Activated CD4-positive, alpha-beta T cell treated with anti-CD3 and anti-CD28 coated beads for 1 hour (primary cell): ENCODE measurements around the gene CTNNA3.

Experiments
- DNase-seq: peaks from one replicate; pipeline ENCODE4 v3.0.0-alpha.2; 2020

Gene CTNNA3

DNA sequence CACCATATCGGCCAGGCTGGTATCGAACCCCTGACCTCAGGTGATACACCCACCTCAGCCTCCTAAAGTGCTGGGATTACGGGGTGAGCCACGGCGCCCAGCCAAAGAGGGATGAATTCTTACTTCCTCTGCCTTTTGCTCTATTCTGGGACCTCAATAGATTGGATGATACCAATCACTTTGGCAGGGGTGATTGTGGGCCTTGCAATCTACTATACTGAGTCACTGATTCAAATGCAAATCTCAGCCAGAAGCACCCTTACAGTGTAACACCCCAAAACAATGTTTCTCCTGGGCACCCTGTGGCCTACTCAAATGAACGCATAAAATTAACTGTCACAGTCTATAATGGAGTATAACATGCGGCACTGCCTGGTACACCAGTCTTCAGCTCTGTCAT, 1366.8 kb downstream of the CTNNA3 start:
- no peak for DNase-seq

DNA sequence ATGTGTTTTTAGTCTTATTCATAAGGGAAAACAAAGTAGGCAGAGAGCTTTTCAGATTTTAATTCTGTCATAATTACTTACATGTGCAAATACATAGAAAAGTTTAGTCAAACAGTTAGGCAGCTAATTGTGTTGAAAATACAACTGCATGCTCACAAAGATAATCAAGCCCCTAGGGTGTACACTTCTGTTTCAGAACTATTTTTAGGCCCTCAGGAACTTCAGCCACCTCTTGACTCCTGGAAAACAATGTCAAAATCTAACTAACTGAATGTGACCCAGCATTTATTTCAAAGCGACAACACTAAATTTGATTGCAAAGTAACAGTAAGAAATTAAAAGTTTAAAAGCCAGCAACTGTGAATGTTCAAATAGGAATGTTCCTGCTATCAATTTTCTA, 1369.1 kb downstream of the CTNNA3 start:
- no peak for DNase-seq

DNA sequence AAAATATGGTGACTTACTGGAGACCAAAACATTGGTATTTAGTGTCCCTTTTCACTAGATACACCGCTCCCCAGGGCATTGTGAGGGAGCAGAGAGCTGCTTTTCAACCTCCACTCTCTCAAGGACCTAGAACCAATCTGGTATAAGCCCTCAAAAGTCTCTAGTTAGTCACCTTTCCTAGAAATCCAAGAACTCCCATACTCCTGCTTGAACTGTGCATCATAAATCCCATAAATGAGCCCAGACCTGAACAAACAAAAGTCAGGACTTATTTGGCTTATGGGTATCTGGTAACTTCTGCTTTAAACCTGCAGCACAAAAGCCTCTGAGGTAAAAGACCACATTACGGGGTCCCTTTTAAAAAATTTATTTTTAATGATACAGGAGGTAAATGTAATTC, 1373.2 kb downstream of the CTNNA3 start:
- no peak for DNase-seq

DNA sequence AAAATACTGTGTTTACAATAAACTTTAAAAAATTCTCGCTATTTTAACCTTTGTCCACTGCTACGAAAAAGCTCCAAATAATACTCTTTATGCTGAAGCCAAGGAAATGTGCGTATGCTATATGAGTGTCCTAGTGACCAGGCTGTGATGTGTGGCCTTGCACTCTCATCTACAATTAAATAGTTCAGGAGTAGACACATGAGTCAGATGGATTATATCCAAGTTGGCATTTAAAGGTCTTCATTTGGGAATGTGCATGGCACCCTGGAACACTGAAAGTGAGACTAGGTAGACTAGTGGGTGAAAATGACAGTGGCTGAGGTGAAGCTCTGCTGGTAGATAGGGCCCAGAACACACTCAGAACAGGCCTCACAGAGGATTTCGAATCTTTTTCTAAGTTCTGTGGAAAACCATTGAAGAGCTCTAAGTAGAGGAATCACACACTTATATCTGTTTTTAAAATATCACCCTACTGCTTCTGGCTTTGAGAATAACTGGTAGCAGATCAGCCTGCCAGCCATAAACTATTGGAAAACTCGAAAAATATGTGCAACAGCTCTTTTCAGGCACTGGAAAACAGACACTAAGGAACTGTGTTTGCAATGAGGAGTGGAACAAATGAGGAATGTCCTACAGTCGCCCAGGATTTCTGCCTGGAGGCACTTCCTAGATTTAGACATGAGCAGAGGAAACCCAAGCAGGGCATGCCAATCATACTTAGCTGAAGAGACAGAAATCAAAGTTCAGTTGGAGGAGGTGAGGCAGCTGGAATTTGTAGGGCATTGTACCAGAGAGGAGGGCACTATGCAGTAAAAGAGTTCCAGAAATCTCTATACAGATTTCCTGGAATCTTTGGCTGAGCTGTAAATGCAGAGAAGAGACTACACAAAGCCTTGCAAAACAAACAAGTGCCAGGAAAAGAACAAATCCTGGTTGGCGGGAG, 1374.0 kb downstream of the CTNNA3 start:
- no peak for DNase-seq

DNA sequence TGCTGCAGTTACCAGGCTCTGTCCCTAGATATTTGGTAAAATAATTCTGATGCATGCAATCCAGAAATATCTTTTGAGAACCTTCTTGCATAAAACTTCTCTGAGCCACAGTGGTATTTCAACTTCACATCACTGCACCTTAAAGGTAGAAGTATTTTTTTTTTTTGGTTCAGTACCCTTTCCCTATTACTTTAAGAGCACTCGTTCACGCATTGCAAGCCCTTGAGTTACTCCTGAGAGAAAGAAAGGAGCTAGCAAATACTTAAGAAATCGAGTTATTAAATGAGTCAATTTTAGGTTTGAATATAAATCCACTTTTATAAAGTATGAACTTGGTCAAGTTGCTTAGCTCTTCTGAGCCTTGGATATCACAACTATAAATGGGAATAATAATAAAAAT, 1377.2 kb downstream of the CTNNA3 start:
- no peak for DNase-seq

DNA sequence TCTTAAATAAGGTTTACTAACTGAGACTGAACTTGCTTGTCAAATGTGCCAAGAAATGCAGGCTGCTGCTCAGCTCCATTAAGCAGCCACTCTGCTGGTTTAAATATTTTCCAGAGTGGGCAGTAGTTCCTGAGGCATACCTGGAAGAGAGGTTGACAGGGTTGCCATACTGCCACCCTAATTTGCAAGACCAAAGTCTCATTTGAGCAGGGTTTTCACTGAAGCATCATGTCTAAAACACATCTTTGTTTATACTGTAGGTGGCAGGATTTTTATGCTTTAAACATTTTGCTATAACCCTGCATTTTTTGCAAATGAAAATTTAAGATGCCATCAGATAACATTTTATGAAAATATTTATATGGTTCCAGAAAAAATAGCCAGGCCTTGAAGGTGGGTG, 1388.2 kb downstream of the CTNNA3 start:
- no peak for DNase-seq

- no peak for DNase-seq
Measured at GRCh38 chr10:66301078-66301477, 1394.9 kb downstream of the CTNNA3 start.

GRCh38 chr10:66295602-66296001, 1400.4 kb downstream of the CTNNA3 start:
- no peak for DNase-seq

DNA sequence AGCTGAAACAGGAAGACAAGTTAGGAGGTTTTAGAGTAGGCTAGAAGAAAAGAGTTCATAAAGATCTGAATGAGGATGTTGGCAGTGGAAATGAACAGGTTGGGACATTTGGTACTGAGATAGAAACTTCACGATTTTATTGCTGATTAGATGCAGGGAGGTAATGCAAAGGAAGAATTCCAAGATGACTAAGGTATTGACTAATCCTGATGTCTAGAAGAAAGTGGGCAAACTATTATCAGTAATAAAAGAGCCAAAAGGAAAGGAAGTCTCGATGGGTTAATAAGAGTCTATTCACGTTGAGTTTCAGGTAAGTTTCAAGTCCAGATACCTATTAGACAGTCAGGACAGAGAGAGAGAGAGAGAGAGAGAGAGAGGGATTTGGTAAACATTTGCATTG, 1401.5 kb downstream of the CTNNA3 start:
- no peak for DNase-seq

GRCh38 chr10:66292922-66293321, 1403.1 kb downstream of the CTNNA3 start:
- DNase-seq, result no peak

DNA sequence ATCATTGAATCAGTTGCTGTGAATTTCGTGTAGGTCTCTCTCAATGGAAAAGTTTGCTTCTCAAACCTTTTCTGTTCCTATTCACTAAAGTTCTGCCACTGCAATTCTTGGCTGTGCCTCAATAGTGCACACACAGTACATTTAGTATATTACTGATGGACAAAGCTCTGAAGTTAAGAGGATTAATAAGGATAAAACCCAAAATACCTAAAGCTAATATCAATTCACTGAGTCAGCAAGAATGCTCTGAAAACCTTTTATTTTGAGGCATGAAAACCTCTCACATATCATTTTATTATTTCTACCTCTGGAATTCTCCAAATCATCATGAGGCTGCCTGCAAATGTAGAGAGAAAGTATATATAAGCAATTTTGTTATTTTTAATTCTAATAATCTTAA, 1403.5 kb downstream of the CTNNA3 start:
- no peak for DNase-seq

GRCh38 chr10:66291133-66291532, 1404.9 kb downstream of the CTNNA3 start:
- no peak for DNase-seq

DNA sequence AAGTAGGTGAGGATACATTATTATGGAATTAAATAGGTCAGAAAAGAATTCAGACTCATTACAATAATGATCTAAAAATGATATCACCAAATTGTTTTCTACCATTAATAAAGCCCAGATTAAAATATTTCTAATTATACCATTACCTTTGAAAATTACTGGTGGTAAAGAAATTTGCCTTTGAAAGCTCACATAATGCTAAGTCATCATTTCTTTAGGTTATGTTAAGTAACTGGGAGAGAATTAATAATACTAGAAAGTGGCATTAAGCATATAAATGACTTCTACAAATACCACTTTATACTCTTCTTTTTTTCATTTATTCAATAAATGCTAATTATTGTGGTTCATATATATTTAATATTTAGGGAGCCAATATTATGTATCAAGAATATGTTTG, 1411.4 kb downstream of the CTNNA3 start:
- no peak for DNase-seq

DNA sequence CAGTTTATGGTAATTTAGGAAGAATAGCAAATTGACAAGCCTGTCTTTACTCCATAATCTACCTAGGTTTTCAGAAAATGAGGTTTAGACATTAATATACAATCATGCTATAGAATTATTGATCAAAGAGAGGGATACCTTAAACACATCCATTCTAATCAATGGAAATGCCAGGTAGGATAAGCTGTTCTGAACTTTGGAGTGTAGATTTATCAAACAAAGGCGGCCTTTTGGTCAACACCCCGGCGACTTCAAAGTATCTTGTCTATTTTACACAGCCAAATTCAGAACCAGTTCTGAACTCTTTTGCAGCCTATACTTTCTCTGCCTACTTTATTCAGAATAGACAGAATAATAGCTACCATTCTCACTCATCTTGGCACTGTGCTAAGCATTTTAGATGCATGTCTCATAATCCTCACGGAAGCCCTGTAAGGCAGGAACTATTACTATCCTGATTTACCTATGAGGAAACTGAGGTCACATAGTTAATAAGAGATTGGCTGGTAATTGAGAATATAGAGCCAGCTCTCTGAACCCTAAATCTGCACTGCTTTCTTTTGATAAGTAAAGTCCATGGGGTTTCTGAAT, 1412.0 kb downstream of the CTNNA3 start:
- no peak for DNase-seq

- no peak for DNase-seq
Measured at GRCh38 chr10:66283064-66283463, 1412.9 kb downstream of the CTNNA3 start.

DNA sequence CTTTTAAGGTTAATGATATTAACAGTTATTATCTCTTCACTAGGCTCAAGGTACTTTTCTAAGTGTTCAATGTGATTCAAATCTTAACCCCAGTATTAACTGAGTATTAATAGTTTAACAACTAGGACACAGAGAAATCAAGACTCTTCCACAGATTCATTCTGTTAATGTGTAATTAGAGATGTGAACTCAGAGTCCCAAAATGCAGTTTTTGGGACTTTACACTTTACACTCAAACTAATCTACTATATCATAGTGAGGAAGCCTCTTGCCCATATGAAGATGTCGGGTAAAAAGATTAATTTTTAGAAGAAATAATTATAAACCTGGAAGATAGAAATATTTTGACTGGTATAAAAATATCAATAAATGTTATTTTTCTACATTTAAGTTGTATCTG, 1414.7 kb downstream of the CTNNA3 start:
- no peak for DNase-seq

DNA sequence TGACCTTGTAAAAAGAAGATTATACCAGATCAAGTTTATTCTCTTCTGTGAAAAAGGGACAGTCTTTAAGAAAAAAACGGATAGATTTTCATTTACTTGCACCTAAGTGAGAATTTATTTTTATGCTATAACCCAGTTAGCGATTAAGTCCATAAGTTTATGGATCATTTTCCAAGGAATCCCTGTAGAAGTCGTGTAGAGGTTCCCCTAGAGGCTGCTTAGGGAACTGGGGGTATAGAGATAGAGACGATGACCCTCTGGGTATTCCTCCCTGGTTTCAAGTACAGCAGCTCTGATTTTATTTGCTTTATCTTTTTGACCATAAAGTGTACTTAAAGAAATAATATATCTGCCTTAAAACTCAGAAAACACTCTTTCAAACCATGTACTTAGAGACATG, 1418.5 kb downstream of the CTNNA3 start:
- no peak for DNase-seq

- DNase-seq, result no peak
Measured at GRCh38 chr10:66273966-66274519, 1422.0 kb downstream of the CTNNA3 start.

- no peak for DNase-seq
Measured at GRCh38 chr10:66265398-66265797, 1430.6 kb downstream of the CTNNA3 start.

GRCh38 chr10:66259836-66260235, 1436.2 kb downstream of the CTNNA3 start:
- no peak for DNase-seq

DNA sequence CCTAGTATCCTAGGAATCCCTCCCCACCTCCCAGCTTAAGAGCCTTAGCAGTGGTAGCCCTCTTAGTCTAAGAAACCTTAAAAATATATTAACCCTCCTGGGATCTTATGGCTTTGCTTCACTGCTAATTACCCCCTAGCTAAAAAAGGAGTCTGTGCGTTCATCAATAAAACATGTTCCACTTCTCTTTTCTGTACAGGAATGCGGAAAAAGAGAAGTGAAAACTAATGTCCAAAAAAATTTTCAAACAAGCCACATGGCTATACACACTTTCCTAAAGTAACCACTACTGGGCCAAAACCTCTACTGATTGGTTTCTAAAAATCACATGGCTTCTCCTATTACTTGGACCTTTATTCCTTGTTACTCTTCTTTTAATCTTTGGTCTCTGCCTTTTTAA, 1437.3 kb downstream of the CTNNA3 start:
- no peak for DNase-seq

- no peak for DNase-seq
Measured at GRCh38 chr10:66257801-66258200, 1438.2 kb downstream of the CTNNA3 start.

GRCh38 chr10:66252986-66253385, 1443.0 kb downstream of the CTNNA3 start:
- no peak for DNase-seq

DNA sequence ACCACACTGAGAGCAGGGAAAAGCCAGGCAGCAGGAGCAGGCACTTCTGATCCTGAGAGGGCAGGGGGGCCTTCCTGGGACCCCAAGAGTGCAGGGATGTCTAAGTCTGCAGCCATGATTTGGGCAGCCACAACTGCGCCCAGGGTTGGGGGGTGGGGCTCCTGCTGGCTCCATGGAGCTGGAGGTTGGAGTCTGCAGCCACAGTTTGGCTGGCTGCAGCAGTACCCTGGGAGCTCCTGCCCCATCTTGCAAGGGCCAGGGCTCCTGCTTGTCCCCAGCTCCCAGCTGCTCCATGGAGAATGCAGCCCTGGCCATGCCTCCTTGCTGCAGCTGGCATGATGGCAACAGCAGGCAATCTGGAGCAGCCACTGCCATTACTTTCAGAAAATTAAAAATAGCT, 1449.8 kb downstream of the CTNNA3 start:
- DNase-seq, result no peak
